Measurements from ENCODE around the gene PRUNE2. TPM values are rescaled to one million over a fixed set of nuclear protein-coding genes. Genes with fewer than 3 reads are reported as not detected.

Gene PRUNE2
- total and polyA plus RNA-seq, 2 of the 8 experiments (the other 6 are each of a cell fraction or from before 2014, with no cell fraction given), result 5.5 to 13.3 TPM

DNA sequence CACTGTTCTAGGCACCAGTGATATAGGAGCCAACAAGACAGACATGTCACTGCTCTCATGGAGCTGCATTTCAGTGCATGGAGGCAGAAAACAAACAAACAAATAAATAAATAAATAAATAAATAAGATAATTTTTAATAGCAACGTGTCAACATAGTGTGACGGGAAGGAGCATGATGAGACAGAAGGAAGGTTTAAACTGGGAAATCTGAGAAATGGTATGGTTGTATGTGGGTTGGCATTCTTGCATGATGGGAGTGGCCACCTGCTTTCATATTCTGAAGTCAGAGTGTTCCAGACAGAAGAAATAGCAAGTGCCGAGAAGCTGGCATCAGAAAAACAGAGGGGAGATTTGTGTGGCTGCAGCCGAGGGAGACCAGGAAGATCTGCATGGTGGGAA, 141.8 kb downstream of the PRUNE2 start, which contains the start of gene PCA3:
Gene PCA3 (plus strand): TSS at position 301 of the 400 bp plus-strand sequence.
- no peak for FAIRE-seq
- Histone ChIP-seq H3K27ac (ENCODE audit: low read depth, low read length) (no peak within 1 kb of the TSS; the same call in 1 of the 2 replicates), H2BK12ac (ENCODE audit: low read depth, low read length) (no peak within 1 kb of the TSS), H2BK5ac (ENCODE audit: low read depth, low read length) (no peak within 1 kb of the TSS), H3K18ac (ENCODE audit: extremely low read depth, low read length) (no peak within 1 kb of the TSS), H3K79me1 (ENCODE audit: low read depth, low read length) (no peaks in the 10 kb centered on the region), H4K91ac (replicated peaks; ENCODE audit: insufficient read length, low read length) (no peak within 1 kb of the TSS), H3K36me3 (ENCODE audit: control insufficient read depth in 2 of 4, insufficient read depth in 4 of 4, low read length in 3 of 4) (no peaks in the 10 kb centered on the region), H4K5ac (ENCODE audit: insufficient read length, low read depth, low read length) (no peak within 1 kb of the TSS), H3K23ac (ENCODE audit: insufficient read length) (no peak within 1 kb of the TSS), H4K20me1 (replicated peaks in 1 of 2; ENCODE audit: control insufficient read depth in 1 of 2, insufficient read depth in 2 of 2, low read length in 2 of 2) (no peaks in the 10 kb centered on the region), H3K4ac (replicated peaks; ENCODE audit: insufficient read length, low read depth, low read length) (no peak within 1 kb of the TSS), H3K4me3 (ENCODE audit: extremely low read depth in 1 of 4, insufficient read depth in 2 of 4, low read depth in 3 of 4, low read length in 4 of 4) (no peak within 1 kb of the TSS), H2AK5ac (ENCODE audit: low read depth, low read length) (no peak within 1 kb of the TSS), H2BK20ac (ENCODE audit: low read length) (no peak within 1 kb of the TSS), H3K56ac (replicated peaks; ENCODE audit: insufficient read length, low read depth, low read length) (no peak within 1 kb of the TSS), H3K9me3 (ENCODE audit: insufficient read depth in 2 of 2, low read depth in 1 of 2, low read length in 1 of 2) (no peaks in the 10 kb centered on the region), H3K9ac (replicated peaks in 1 of 4; ENCODE audit: extremely low read depth in 1 of 4, low read depth in 3 of 4, low read length in 3 of 4) (no peak within 1 kb of the TSS), H2BK15ac (ENCODE audit: low read length) (no peak within 1 kb of the TSS), H3K4me2 (ENCODE audit: insufficient read depth in 1 of 2, low read depth in 2 of 2, low read length in 2 of 2) (no peak within 1 kb of the TSS), H2BK120ac (replicated peaks; ENCODE audit: low read depth, low read length) (no peak within 1 kb of the TSS), H3K79me2 (ENCODE audit: control insufficient read depth in 1 of 2, insufficient read depth in 2 of 2, low read length in 2 of 2) (no peaks in the 10 kb centered on the region), H3K23me2 (ENCODE audit: low read depth, low read length) (no peaks in the 10 kb centered on the region), H3K14ac (ENCODE audit: insufficient read length) (no peak within 1 kb of the TSS), H3K27me3 (replicated peaks in 1 of 4; ENCODE audit: control insufficient read depth in 3 of 4, extremely low read depth in 1 of 4, insufficient read depth in 3 of 4, low read length in 3 of 4) (no peaks in the 10 kb centered on the region), H2AFZ (ENCODE audit: low read length) (no peak within 1 kb of the TSS), H3K4me1 (replicated peaks in 1 of 4; ENCODE audit: control insufficient read depth in 3 of 4, insufficient read depth in 4 of 4, low read length in 3 of 4) (no peaks in the 10 kb centered on the region), H4K8ac (ENCODE audit: extremely low read depth, insufficient read depth, low read length) (no peak within 1 kb of the TSS)
- POLR2A ChIA-PET (ENCODE audit: partially characterized antibody), result no interaction called here
- 90% methylated on average over 4 of the region's 4 CpGs; no CpG with 5 or more reads in 1 of the 2 experiments for WGBS, 2 experiments (ENCODE audit: extremely low coverage in 1 of 2, insufficient coverage in 1 of 2, insufficient read length in 1 of 2, insufficient replicate concordance in 2 of 2, low coverage in 1 of 2, low lambda C conversion rate in 2 of 2, missing lambda C conversion rate in 1 of 2)
- DNase-seq (ENCODE audit: low read depth in 1 of 2, low spot score in 2 of 2), result no peak
- CTCF ChIA-PET (ENCODE audit: partially characterized antibody), result interaction anchor here (1.2 to 2.5 kb wide), 4 partner anchors 8 to 225 kb away, joined by 3 to 12 read pairs (median 4); no protein-coding TSS in a partner anchor
- TF ChIP-seq SP1 (IDR thresholded peaks at IDR 0.05; ENCODE audit: low read depth, low read length) (no peak), SP4 (IDR thresholded peaks at IDR 0.05; ENCODE audit: low read length) (no peak), CREB1 (IDR thresholded peaks at IDR 0.05) (no peak), E2F6 (IDR thresholded peaks at IDR 0.05) (no peak), CEBPB (IDR thresholded peaks at IDR 0.05; ENCODE audit: low read depth, low read length) (no peak)

Measured in H1 (cell line).